Esophagus squamous epithelium (tissue), 5 donors: ENCODE measurements around the gene ING5. TPM values are rescaled to one million over a fixed set of nuclear protein-coding genes. Genes with fewer than 3 reads are reported as not detected.

Experiments
- DNase-seq: peaks from one replicate; lab custom pipeline; 2025; lab: John Stamatoyannopoulos, UW
- H3K27ac ChIP-seq, 4 donors: fragments of 200-600 bp; sonication (generic); one replicate each; pipeline ENCODE4 v1.5.1; 2016 to 2019; ENCODE audit warnings: mild to moderate bottlenecking in 1 of 4
- H3K27me3 ChIP-seq, 4 donors: fragments of 200-600 bp; sonication (generic); 1 replicate in 3 of 4; 2 replicates in 1 of 4; pipeline versions ENCODE4 v1.5.1 to v1.6.0; 2017 to 2021; ENCODE audit warnings: antibody characterized with exemption in 1 of 4
- H3K36me3 ChIP-seq, 3 donors: fragments of 200-600 bp; sonication (generic); one replicate each; pipeline ENCODE4 v1.5.1; 2016 to 2019
- H3K4me1 ChIP-seq, 3 donors: fragments of 200-600 bp; sonication (generic); one replicate each; pipeline ENCODE4 v1.5.1; 2017 to 2019
- H3K4me3 ChIP-seq, 4 donors: fragments of 200-600 bp; sonication (generic); 1 replicate in 3 of 4; 2 replicates in 1 of 4; pipeline ENCODE4 v1.5.1; 2016 to 2019; ENCODE audit warnings: mild to moderate bottlenecking in 2 of 4, moderate library complexity in 1 of 4
- H3K9me3 ChIP-seq, 3 donors: fragments of 200-600 bp; sonication (generic); one replicate each; pipeline ENCODE4 v1.5.1; 2016 to 2019
- POLR2A ChIP-seq, 4 donors: fragments of 450-650 bp; IDR thresholded peaks; one replicate each; pipeline ENCODE4 v1.6.1; 2017; ENCODE audit warnings: antibody characterized with exemption in 4 of 4, mild to moderate bottlenecking in 4 of 4, moderate library complexity in 3 of 4
- WGBS, 2 donors: methylation state at CpG; one replicate each; pipeline ENCODE4 v1.1.5; 2018; 5-methylcytosine and 5-hydroxymethylcytosine counted together
- intact Hi-C: fragments of 100-400 bp; cut with DNase I; formaldehyde crosslinking; loops from one replicate; pipeline ENCODE4 v1.15.0; 2022
- total RNA-seq, 4 donors: library from RNA; depleted of rRNA; stranded (reverse); fragments of >200 nt; gene quantifications; one replicate each; pipeline ENCODE4 v1.1.0, GENCODE V29; 2016
- TF ChIP-seq, protein P1 (sequence below), 6 experiments: fragments of 450-650 bp in 4 of 6; fragments of 200-600 bp in 2 of 6; sonication (generic) in 2 of 6; IDR thresholded peaks; one replicate each; pipeline ENCODE4 v1.5.1; 2016 to 2019; ENCODE audit warnings: antibody characterized with exemption in 6 of 6, mild to moderate bottlenecking in 4 of 6, moderate library complexity in 4 of 6
- donor health status: DM: yes; HTN: yes; CAD: no.

ING5 gene
- total RNA-seq, 4 donors from 2014 or later: 10.4 to 39.3 (median 18.8) TPM

DNA sequence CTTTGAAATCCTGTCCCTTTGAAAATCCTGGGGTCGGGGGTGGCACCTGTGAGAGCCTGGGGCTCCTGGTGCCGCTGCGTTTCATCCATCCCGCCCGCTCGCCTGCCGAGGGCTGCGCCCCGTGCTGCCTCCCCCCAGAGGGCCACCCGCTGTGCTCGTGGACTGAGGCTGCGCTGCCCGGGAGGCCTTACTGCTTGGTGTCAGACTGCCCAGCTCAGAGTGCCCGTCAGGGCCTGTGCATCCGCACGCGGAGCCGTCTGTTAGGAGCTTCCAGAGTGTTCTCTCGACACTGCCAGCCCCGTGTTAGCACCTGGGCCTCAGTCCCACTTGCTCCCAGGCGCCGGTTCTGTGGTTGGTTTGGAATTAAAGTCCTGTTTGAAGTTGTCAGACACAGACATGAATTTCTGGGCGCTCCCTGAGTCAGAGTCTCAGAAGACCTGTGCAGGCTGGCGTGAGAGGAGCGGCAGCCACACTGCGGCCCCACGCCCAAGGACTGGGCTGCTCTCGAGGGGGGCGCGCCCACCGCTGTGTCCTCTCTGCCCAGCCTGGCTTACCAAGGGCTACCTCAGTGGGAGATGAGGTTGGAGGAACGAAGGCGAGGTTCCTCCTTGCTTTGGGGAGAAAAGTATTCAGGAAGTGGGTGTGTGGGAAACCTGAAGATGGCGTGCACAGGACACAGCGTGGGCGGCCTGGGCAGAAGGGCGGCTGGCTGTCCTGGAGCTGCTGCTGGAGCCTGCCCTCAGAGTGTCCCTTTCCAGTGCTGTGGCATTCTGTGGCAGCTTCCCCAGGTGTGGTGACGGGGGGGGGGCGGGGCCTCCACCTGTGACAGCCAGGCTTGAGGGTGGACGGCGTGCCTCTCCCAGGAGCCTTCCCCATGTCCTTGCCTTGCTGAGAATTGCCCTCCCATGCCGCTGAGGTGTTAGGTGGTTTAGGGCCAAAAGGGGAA lies 29.3 kb upstream of the ING5 start:
- H3K36me3 ChIP-seq: peaks cover 22 to 99% (median 28%) of the 10 kb centered on the region in 3 donors
- TF ChIP-seq, protein P1, sequence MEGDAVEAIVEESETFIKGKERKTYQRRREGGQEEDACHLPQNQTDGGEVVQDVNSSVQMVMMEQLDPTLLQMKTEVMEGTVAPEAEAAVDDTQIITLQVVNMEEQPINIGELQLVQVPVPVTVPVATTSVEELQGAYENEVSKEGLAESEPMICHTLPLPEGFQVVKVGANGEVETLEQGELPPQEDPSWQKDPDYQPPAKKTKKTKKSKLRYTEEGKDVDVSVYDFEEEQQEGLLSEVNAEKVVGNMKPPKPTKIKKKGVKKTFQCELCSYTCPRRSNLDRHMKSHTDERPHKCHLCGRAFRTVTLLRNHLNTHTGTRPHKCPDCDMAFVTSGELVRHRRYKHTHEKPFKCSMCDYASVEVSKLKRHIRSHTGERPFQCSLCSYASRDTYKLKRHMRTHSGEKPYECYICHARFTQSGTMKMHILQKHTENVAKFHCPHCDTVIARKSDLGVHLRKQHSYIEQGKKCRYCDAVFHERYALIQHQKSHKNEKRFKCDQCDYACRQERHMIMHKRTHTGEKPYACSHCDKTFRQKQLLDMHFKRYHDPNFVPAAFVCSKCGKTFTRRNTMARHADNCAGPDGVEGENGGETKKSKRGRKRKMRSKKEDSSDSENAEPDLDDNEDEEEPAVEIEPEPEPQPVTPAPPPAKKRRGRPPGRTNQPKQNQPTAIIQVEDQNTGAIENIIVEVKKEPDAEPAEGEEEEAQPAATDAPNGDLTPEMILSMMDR (IDR thresholded peaks at IDR 0.05): no peak
- TF ChIP-seq POLR2A (IDR thresholded peaks at IDR 0.05): no peak
- H3K9me3 ChIP-seq: no peaks in the 10 kb centered on the region
- no peaks in the 10 kb centered on the region for H3K27me3 ChIP-seq
- no peak overlapping the region for H3K27ac ChIP-seq
- no peak for DNase-seq
- no peaks in the 10 kb centered on the region for H3K4me1 ChIP-seq
- 88 to 100% methylated on average over 3 to 8 of the region's 42 CpGs for WGBS, 2 donors
- H3K4me3 ChIP-seq: no peak overlapping the region
- intact Hi-C loops: no loop called here

DNA sequence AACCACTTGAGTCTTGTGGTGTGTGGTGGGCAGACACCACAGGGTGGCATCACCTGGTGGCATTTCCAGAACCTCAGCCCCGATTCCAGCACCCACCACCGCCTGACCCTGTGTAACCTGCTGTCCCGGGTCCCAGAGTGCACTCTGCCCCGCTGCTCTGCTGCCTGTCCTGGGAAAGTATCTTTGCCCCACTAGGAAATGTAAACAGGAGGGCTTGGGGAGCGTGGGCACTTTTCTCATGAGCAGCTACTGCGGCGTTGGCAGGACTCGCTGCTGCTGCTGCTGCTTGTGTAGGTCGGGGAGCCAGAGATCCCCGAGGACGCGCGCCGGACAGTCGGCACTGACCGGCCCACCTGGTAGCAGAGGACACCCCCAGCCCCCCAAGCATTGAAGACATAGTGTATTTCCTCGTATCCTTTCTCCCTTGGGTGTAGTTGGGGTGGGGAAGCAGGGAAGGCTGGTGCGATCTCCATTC lies 28.6 kb upstream of the ING5 start:
- Histone ChIP-seq H3K4me3 (no peak overlapping the region), H3K27me3 (no peaks in the 10 kb centered on the region), H3K27ac (no peak overlapping the region), H3K4me1 (no peaks in the 10 kb centered on the region), H3K36me3 (peaks cover 17 to 99% (median 28%) of the 10 kb centered on the region in 3 donors), H3K9me3 (no peaks in the 10 kb centered on the region)
- intact Hi-C loops: no loop called here
- DNase-seq: no peak
- TF ChIP-seq, protein P1 (IDR thresholded peaks at IDR 0.05): no peak
- TF ChIP-seq POLR2A (IDR thresholded peaks at IDR 0.05): no peak
- 89 to 96% methylated on average over 8 to 15 of the region's 18 CpGs for WGBS, 2 donors

DNA sequence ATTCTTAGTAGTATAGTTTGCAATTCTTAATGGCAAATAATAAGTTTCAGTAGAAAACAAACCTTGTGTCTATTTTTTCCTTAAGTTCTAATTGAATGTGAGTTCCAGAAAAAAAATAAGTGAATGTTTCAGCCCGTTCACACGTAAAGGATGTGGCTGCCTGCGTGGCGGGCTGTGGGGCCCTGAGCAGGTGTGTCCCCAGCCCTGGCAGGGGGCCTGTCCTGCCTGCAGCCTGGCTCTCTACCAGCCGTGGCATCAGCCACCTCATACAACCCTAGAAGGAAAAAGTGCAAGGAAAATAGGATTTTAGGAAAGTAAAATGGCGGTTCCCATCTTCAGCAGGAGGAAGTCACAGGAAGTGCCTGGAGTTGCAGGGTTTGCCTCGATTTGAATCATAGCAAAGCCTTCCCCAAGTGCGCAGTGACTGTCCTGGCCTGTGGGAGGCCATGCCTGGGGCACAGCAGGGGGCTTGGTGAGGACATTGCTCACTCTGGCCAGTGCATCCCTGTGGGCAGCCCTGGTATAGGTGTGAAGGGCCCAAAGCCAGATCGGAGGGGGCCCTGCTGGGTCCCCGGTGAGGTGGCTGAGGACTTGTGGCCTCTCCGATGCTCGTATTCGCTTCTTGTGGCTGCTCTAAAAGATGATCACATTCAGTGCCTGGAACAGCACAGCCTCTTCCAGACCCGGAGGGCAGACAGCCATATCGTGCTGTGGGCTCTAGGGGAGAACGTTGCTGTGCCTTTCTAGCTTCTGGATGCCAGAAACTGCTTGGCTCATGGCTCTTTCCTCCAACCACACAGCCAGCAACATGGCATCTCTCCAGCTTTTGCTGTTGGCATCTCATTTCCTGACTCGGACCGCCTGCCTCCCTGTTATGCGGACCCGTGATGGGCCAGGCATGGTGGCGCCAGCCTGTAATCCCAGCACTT lies 27.8 kb upstream of the ING5 start:
- TF ChIP-seq, protein P1 (IDR thresholded peaks at IDR 0.05): no peak
- no peak for TF ChIP-seq POLR2A (IDR thresholded peaks at IDR 0.05)
- H3K4me1 ChIP-seq: no peaks in the 10 kb centered on the region
- no peak for DNase-seq
- H3K4me3 ChIP-seq: no peak overlapping the region
- no peaks in the 10 kb centered on the region for H3K27me3 ChIP-seq
- H3K27ac ChIP-seq: no peak overlapping the region
- peaks cover 14 to 99% (median 25%) of the 10 kb centered on the region in 3 donors for H3K36me3 ChIP-seq
- intact Hi-C loops: no loop called here
- H3K9me3 ChIP-seq: no peaks in the 10 kb centered on the region
- 69 to 74% methylated on average over 11 to 18 of the region's 21 CpGs for WGBS, 2 donors

DNA sequence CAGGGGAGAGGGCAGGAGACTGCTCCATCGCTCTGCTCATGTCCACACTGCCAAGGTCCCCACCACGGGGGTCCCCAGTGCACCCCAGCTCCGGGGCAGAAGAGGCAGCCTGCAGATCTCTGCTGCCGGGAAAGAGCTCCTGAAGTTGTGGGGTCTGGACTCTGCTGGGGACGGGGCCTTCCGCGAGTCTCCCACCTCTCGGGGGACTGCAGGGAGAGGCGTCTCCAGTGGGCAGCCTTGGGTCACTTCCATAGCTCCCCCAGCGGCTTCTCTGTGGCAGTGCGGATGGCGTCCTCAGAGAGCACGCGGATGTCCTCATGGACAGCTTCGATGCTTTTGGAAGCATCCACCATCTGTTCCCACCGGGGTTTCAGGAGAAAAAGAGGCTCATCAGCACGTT lies 26.0 kb upstream of the ING5 start:
- intact Hi-C loops: no loop called here
- no peak for DNase-seq
- Histone ChIP-seq H3K4me1 (peaks cover 0 to 2% (median 0%) of the 10 kb centered on the region in 3 donors), H3K27ac (no peak overlapping the region), H3K27me3 (no peaks in the 10 kb centered on the region), H3K9me3 (no peaks in the 10 kb centered on the region), H3K36me3 (peaks cover 14 to 98% (median 17%) of the 10 kb centered on the region in 3 donors), H3K4me3 (no peak overlapping the region)
- TF ChIP-seq, protein P1 (IDR thresholded peaks at IDR 0.05): no peak
- TF ChIP-seq POLR2A (IDR thresholded peaks at IDR 0.05): no peak
- WGBS, 2 donors: 71 to 92% methylated on average over 2 to 3 of the region's 17 CpGs
